SK-MEL-5 (cell line): Measurements from ENCODE around the gene DDX56. TPM values are rescaled to one million over a fixed set of nuclear protein-coding genes. Genes with fewer than 3 reads are reported as not detected.

Experiments used
- DNase-seq: peaks from one replicate; pipeline ENCODE4 v3.0.0-alpha.2; 2016; ENCODE audit warnings: low read depth, low spot score
- in situ Hi-C: cut with HindIII; loops from 2 replicates; pipeline ENCODE4 v1.10.0; 2016; ENCODE audit warnings: low sequenced_read_pairs, high pct_unique_total_duplicates, low pct_unique_long_range_greater_than_20kb
- total RNA-seq: library from RNA; depleted of rRNA; stranded (reverse); fragments of >200 nt; shearing (Covaris generic); gene quantifications from 2 replicates; pipeline ENCODE4 v1.2.3, GENCODE V29; 2014

Gene DDX56
- total RNA-seq, 1 experiment from 2014 or later, result 131 TPM

- in situ Hi-C loops, result no loop called here
Observed at GRCh38 chr7:44541876-44542610, 31.7 kb downstream of the DDX56 start.

DNA sequence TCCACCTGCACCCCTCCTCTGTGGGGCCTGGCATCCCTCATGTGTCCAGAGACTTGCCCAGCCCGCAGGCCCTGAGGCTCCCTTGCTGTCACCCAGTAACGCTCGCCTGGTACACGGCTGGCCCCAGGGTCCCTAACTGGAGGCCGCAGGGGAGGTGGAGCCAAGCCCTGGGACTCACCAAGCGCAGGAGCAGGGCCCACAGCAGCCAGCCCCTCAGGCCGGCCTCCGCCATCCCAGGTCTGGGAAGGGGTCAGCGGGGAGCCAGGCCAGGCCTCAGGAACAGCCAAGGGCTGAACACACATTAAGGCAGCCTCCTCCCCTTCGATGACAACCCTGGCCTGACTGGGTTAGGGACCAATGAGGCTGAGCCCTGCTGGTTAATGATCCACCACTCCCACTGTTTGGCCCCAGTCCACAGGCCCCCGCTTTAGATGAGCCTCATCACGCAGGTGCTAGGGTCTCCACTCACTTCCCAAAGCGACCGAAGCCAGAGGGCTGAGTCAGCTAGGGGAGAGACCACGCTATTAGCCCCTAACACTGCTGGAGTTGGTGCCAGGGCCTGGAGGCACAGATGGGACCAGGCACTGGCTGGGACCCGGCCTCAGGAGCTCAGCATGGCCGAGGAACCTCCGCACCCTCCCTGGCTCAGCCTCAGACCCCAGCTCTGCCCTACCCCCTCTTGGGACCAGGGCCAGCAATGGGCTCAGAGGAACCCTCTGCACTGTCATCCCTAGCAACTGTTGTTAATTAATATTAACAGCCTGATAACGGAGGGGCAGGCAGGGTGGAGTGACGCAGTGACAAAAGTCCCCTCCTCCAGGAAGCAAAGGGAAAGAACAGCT lies 32.5 kb downstream of the DDX56 start, which contains the start of gene NPC1L1:
Gene NPC1L1 (minus strand): TSS at position 303 of the 842 bp plus-strand sequence. CDS start 71 bp downstream, at position 232.
- in situ Hi-C loops, result no loop called here
- no peak for DNase-seq

More at GRCh38 chr7:44541876-44542610, 31.7 kb downstream of the DDX56 start:
- no peak for DNase-seq

GRCh38 chr7:44540592-44541027 lies 33.1 kb downstream of the DDX56 start:
- no peak for DNase-seq
- in situ Hi-C loops, result no loop called here

- in situ Hi-C loops, result no loop called here
Observed at GRCh38 chr7:44539669-44540506, 33.8 kb downstream of the DDX56 start.

DNA sequence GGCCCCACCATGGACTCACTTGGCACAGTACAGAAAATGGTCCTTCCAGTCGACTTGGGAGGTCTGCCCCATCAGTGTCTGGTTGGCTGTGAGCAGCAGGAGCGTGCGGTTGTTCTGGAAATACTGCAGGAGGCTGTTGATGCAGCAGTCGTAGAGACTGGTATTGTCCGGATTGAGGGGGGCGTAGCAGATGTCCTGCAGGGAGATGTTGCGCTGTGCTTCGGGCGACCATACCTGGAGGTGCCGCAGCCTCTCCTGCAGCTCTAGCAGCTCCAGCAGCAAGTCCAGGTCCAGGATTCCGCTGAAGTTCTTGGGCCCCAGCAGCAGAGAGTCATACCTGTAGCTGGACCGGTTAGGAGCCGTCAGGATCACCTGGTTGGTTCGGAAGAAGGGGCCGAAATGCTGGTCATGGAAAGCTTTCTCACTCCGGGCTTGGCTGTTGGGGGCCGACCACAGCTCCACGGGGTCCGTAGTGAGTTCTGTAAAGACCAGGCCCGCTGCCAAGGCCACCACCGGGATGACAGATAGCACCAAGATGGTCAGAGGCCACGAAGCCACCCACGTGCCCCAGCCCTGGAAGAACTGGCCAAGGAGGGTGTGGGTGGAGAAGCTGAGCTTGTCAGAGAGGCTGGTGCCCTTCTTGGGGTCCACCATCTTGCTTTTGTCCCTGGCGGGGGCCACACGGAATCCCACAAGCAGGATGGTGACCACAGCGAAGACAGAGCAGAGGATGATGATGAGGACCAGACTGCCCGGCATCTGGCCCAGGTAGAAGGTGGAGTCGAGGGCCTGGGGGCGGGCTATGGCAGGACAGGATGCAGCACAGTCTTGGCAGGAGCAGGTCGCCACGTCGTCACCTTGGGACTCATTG lies 34.7 kb downstream of the DDX56 start:
- no peak for DNase-seq

More at GRCh38 chr7:44539669-44540506, 33.8 kb downstream of the DDX56 start:
- DNase-seq, result no peak

GRCh38 chr7:44538093-44538797 lies 35.5 kb downstream of the DDX56 start:
- DNase-seq, result no peak
- in situ Hi-C loops, result no loop called here

More for the DNA sequence above, 34.7 kb downstream of the DDX56 start:
- in situ Hi-C loops, result no loop called here

- in situ Hi-C loops, result no loop called here
- no peak for DNase-seq
Observed at GRCh38 chr7:44537442-44537841, 36.3 kb downstream of the DDX56 start.

DNA sequence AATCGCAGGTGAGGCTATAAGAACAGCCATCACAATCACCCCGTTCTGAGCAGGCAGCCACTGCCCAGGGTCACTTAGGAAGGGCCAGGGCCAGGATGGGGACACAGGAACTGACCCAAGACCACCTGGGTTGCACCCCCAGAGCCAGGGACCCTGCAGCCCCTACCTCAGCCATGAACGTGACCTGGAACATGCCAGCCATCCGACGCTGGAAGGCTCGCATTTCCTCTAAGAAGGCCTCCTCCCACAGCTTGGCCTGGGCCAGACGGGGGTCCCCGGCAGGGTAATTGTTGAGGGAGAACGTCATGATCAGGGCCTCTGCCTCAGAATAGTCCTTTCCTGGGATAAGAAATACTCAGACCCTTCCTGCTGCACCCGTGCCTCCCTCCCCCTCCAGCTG lies 37.6 kb downstream of the DDX56 start:
- DNase-seq, result no peak
- in situ Hi-C loops, result no loop called here

GRCh38 chr7:44535348-44536064 lies 38.2 kb downstream of the DDX56 start:
- in situ Hi-C loops, result no loop called here
- DNase-seq, result no peak

GRCh38 chr7:44534501-44534900 lies 39.2 kb downstream of the DDX56 start:
- peak; percentile 87 for DNase-seq
- in situ Hi-C loops, result no loop called here

GRCh38 chr7:44534087-44534486 lies 39.6 kb downstream of the DDX56 start:
- in situ Hi-C loops, result no loop called here

GRCh38 chr7:44533301-44534055 lies 40.2 kb downstream of the DDX56 start:
- in situ Hi-C loops, result no loop called here
- DNase-seq, result no peak

More at GRCh38 chr7:44534087-44534486, 39.6 kb downstream of the DDX56 start:
- no peak for DNase-seq

DNA sequence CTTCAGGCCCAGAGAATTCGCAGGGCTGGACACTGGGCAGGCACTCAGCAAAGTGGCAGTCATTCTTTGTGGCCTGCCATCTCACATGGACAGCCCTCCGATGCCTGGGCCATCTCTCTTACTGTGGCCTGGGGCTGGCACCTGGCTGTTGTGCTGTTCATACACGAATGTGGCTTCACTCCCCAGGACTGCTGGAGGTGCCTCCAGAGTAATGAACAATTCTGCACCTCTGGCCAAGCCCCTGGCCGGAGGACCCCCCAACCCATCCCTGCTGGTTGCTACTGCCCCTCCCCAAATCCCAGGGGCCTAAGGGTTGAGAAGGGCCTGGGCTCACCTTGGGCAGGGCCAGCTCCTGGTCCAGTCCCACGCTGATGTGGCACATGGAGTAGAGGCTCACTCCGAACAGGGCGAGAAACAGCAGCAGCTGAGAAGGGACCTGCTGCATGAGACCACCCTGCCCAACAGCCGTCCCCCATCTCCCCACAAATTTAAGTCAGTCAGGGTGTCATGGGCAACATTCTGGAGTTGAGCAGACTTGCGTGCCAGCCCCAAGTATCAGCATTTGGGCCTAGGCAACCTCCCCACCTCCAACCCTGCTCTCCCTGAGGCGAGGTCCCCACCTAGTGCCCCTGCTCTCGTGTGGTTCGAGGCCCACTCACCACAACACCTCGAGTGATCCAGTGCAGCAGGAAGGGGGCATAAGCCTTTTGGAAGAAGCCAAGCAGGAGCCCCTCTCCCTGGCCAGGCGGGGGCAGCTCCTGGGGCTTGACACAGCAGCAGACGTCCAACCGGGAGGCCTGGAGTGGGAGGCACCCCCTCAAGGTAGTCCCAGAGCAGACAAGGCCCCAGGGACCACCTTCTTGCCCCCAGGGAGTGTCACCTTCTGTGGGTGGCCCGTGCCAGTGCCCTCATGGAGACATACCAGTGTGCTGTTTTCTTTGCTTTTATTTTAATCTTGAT lies 42.0 kb downstream of the DDX56 start:
- in situ Hi-C loops, result no loop called here
- DNase-seq, result no peak

GRCh38 chr7:44530990-44531389 lies 42.7 kb downstream of the DDX56 start:
- no peak for DNase-seq
- in situ Hi-C loops, result no loop called here
